HG03045 (cell line): ENCODE results near the gene TVP23A.
"Not testable (repeated sequence)": the region's sequence is repeated elsewhere in the genome, so short reads cannot be mapped to it uniquely, and the experiment has no call there.

ENCODE experiments used
- ATAC-seq: cut with Tn5 transposase; IDR thresholded peaks from one replicate; pipeline ENCODE4 v1.9.1; 2021; ENCODE audit warnings: mild to moderate bottlenecking, moderate library complexity; ENCODE audit not compliant: unreplicated experiment

Gene TVP23A

GRCh38 chr16:10752843-10753523 is 65.6 kb downstream of the TVP23A start:
- no peak for ATAC-seq

DNA sequence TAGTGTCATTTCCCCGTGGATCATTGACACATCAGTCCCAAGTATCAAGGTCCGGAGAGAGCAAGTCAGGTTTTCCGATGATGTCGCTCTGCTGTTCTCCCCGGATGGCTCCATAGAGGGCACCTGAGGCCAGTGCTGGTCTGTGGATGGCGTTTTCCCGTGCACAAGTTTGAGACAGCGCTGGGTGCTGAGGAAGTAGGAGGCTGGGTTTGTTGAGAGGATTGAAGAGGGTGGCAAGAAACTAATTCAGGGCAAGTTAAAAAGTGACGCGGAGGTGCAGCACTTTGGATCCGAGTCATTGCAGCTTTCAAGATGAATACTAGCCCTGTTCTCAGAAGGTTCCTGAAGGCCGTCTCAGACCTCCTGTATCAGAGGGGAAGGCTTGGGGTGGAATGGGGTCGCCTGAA is 67.3 kb downstream of the TVP23A start:
- ATAC-seq = no peak

DNA sequence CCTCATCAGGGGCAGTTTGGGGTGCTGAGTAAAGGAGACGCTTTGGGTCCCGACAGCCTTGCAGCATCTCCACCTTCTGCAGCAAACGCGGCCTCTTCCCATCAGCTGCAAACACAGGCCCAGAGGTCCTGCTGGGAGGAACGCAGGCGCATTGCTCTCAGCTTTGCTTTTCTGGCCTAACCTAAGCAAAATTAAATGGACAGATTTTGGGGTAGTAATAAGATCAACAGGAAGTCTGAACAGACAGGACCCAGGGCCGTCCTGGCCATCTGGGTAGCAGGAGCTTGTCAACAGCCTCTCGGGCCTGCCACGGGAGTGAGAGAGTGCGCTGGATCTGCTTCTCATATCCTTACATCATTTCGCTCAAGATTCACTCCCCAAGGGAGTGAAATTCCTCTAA is 67.8 kb downstream of the TVP23A start:
- ATAC-seq = no peak

- no peak for ATAC-seq
These were observed 72.8 kb downstream of the TVP23A start for GRCh38 chr16:10745841-10746240.

DNA sequence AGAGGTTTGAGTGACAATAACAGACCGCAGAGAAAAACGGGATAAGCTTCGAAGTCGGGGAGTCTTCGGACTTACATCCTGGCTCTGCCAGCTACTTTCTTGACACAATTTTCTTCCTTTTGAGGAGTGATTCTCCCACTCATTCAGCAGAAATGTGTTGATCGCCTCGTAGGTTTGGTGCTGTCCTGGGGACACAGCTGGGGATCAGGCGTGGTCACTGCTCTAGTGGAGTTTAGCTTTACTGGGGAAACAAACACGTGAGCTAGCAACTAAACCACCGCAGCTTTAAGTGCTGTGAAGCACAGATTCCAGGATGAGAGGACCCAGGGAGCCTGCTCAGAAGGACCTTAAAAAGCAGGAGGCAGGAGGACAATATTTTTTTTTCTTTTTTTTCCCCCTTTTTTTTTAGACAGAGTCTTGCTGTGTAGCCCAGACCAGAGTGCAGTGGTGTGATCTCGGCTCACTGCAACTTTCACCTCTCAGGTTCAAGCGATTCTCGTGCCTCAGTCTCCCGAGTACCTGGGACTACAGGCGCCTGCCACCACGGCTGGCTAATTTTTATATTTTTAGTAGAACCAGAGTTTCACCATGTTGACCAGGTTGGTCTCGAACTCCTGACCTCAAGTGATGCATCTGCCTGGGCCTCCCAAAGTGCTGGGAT is 74.1 kb downstream of the TVP23A start:
- no peak for ATAC-seq

GRCh38 chr16:10743610-10744369 is 74.8 kb downstream of the TVP23A start, which contains the start of gene NUBP1:
NUBP1 (plus strand) TSS chr16:10743842; CDS start chr16:10743864, 22 bp downstream.
- ATAC-seq = peak; percentile 79

GRCh38 chr16:10743227-10743609 is 75.4 kb downstream of the TVP23A start:
- no peak for ATAC-seq

DNA sequence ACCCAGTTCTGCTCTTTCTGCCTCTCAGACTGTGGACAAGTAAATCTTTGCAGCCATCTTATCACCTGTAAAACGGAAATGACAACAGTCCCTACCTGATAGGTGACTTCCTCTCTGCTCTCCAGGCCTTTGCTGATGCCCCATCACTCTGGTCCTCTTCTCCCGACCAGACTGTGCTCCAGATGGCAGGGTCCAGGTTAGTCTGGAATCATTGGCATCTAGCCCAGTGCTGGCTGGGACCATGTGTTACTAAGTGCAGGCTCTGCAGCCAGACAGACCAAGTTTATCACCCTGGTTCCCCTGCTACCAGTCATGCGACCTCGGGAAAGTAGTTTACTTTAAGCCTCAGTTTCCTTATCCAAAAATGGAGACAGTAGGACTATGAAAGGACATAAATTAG is 76.8 kb downstream of the TVP23A start:
- ATAC-seq = no peak

DNA sequence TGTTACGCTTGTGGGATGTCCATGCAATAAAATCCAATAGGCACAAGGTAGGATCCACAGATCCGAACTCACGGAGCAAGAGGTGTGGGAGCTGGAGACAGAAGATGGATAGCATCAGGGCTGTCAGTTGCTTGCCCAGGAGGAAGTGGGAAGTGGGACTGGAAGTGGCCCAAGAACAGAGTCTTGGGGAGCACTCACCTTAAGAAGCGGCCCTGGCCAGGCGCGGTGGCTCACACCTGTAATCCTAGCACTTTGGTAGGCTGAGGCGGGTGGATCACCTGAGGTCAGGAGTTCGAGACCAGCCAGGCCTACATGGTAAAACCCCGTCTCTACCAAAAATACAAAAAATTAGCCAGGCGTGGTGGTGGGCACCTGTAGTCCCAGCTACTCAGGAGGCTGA is 77.3 kb downstream of the TVP23A start:
- not testable (repeated sequence) for ATAC-seq

DNA sequence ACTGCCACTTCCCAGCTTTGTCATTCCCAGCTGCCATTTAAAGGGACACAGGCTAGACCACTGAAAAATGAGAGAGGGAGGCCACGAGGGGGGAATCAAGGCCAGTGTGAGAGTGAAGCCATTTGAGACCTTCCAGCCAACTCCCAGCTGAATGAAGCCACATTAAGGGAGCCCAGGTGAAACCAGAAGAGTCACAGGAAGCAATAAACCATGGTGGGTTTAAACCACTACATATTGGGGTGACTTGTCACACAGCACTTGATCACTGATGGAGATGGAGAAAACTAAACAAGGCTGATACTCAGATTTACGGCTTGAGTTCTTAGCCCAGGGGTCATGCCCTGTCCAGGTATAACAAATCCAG is 77.8 kb downstream of the TVP23A start:
- ATAC-seq = no peak

DNA sequence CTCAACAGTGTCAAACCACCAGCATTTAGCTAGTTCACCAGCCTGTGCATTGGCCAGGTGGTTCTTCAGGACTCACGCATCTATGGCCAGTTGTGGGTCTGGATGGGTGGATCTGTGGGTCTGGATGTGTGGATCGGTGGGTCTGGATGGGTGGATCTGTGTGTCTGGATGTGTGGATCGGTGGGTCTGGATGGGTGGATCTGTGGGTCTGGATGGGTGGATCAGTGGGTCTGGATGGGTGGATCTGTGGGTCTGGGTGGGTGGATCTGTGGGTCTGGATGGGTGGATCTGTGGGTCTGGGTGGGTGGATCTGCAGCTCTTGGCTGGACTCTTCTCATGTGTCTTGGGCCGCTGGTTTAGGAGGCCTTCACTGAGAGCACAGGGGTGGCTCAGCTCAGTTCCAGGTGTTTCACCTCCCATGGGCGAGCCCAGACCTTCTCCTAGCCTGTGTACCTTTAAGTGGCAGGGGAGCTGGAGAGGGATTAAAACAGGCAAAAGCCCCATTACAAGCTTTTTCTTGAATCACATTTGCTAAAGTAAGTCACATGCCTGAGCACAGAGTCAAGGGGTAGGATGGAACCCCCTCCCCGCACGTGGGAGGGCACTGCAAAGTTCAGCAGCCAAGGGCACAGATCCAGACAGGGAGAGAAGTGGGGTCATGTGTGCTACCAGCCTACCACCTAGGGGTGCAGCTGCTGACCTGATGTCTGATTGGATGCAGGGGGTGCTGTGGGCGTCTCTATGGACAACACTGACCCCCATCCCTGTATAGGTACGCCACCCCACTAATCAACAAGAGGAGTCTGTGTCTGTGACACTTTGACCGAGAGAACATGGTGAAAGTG is 78.4 kb downstream of the TVP23A start:
- no peak for ATAC-seq

DNA sequence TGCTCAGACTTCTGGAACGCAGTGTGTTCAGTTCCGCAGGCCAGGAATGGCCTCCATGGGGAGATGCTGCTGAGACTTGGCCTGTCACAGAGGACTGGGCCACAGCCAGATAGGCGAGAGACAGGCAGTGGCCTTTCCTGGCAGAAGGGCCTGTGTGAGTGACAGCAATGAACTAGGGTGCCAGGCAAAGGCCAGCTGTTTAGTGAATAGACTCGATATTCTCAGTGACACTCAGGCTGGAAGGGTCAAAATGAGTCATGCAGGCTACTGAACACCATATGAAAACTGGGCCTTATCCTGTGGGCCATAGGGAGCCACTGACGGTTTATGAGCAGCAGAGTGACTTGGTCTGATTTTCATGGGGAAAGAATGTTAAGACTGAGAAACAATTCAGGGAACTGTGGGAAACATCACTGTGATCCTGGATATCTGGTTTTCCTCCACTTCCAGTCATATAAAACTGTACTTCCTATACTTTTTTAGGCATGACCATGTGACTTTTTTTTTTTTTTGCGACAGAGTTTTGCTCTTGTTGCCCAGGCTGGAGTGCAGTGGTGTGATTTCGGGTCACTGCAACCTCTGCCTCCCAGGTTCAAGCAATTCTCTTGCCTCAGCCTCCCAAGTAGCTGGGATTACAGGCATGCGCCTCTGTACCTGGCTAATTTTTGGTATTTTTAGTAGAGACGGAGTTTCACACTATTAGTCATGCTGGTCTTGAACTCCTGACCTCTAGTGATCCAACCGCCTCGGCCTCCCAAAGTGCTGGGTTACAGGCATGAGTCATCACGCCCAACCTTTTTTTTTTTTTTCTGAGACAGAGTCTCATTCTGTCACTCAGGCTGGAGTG is 80.1 kb downstream of the TVP23A start:
- peak; percentile 67 for ATAC-seq

- ATAC-seq = no peak
These were observed 81.4 kb downstream of the TVP23A start for GRCh38 chr16:10737068-10737625.

DNA sequence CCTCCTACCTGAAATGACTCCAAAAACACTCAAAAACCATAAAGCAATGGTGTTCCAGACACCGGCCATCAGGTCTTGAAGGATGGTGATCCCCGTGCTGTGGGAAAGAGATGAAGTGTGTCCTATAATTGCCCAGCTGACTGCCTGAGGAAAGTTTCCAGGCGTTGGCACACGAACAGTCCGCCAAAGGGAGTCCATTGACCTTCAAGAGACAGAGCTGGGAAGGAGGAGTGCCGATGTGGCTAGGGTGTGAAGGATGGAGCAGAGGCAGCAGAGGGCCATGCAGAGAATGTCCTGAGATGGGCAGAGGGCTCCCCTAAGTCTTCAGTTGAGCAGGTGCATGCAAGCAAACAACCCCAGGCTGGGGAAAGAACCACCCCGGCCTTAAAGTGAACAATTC is 86.8 kb downstream of the TVP23A start:
- no peak for ATAC-seq

DNA sequence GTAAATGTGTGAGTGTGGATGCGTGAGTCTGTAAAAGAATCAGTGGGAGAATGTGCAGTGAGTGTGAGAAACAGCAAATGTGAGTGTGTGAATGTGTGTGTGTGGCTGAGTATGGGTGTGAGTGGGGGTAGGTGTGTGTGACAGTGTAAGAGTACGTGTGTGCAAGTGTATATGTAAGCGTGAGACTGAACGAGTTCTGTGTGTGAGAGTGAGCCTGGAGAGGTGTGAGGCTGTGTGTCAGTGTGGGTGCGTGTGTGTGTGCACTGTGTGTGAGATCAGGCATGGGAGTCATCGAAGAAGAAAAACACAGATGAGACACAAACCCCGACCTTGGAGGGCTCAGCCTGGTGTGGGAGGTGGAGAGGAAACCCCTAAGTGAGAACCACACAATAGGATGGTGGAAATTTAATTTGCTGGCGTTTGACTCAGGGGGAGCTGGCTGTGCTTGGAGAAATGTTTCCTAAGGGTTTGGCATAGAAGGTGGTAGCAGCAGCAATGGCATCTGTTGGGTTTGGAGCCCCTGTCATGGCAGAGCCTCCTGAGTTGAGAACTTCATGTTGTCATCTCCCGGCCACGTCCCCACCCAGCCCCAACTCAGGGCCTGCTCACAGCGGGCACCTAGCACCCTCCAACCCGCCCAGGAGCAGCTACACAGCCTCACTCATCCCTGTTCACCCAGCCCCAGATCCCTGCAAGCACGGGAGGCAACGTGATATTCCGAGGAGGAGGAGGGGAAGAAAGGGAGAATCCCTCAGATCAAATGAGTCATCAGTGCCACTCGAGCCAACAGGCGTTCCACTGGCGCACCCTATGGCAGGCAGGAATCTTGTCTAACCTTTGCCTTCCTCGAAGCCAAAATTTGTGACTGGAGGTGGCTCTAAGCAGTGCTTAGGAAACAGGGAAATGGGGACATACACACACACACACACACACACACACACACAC is 89.2 kb downstream of the TVP23A start:
- no peak for ATAC-seq

GRCh38 chr16:10728003-10728887 is 90.3 kb downstream of the TVP23A start:
- no peak for ATAC-seq
